ENCODE data around the gene BTC. TPM values are rescaled to one million over a fixed set of nuclear protein-coding genes. Genes with fewer than 3 reads are reported as not detected.

BTC gene
- total and polyA plus RNA-seq, 2 of the 13 experiments (the other 11 are each of a cell fraction or from before 2014, with no cell fraction given), result not detected

GRCh38 chr4:74734995-74735394, 59.3 kb downstream of the BTC start:
- FAIRE-seq, result no peak
- intact Hi-C loops (cut with micrococcal nuclease; ENCODE audit: unreplicated experiment), result no loop called here
- POLR2A ChIA-PET, result no interaction called here

More at GRCh38 chr4:74734995-74735394, 59.3 kb downstream of the BTC start:
- no peak overlapping the region for H2AFZ ChIP-seq (ENCODE audit: low read length)
- 10% methylated on average over 2 of the region's 2 CpGs for WGBS (ENCODE audit: low lambda C conversion rate)
- H3K27me3 ChIP-seq (ENCODE audit: control insufficient read depth in 1 of 2, insufficient read depth in 2 of 2, low read length in 2 of 2), result no peaks in the 10 kb centered on the region
- no peaks in the 10 kb centered on the region for H3K79me2 ChIP-seq (ENCODE audit: insufficient read depth, low read length)
- no peaks in the 10 kb centered on the region for H4K20me1 ChIP-seq (ENCODE audit: insufficient read depth, low read length)
- DNase-seq (ENCODE audit: low spot score) (no peak), ATAC-seq (no peak)
- no peaks in the 10 kb centered on the region for H3K4me1 ChIP-seq (ENCODE audit: insufficient read depth, low read length)
- TF ChIP-seq PAWR (CRISPR knock-in tag; IDR thresholded peaks at IDR 0.05; ENCODE audit: borderline replicate concordance) (no peak), AHR (CRISPR knock-in tag; IDR thresholded peaks at IDR 0.05) (no peak), ZNF138 (CRISPR knock-in tag; IDR thresholded peaks at IDR 0.05; ENCODE audit: low read depth) (no peak), YEATS4 (CRISPR knock-in tag; IDR thresholded peaks at IDR 0.05; ENCODE audit: borderline replicate concordance) (no peak), SATB2 (CRISPR knock-in tag; IDR thresholded peaks at IDR 0.05) (no peak), HCFC1 (IDR thresholded peaks at IDR 0.05; ENCODE audit: low read depth, low read length) (no peak), PTBP1 (IDR thresholded peaks at IDR 0.05; ENCODE audit: low read depth, low read length, poor library complexity, severe bottlenecking) (no peak)
- TF ChIP-seq, protein P1, sequence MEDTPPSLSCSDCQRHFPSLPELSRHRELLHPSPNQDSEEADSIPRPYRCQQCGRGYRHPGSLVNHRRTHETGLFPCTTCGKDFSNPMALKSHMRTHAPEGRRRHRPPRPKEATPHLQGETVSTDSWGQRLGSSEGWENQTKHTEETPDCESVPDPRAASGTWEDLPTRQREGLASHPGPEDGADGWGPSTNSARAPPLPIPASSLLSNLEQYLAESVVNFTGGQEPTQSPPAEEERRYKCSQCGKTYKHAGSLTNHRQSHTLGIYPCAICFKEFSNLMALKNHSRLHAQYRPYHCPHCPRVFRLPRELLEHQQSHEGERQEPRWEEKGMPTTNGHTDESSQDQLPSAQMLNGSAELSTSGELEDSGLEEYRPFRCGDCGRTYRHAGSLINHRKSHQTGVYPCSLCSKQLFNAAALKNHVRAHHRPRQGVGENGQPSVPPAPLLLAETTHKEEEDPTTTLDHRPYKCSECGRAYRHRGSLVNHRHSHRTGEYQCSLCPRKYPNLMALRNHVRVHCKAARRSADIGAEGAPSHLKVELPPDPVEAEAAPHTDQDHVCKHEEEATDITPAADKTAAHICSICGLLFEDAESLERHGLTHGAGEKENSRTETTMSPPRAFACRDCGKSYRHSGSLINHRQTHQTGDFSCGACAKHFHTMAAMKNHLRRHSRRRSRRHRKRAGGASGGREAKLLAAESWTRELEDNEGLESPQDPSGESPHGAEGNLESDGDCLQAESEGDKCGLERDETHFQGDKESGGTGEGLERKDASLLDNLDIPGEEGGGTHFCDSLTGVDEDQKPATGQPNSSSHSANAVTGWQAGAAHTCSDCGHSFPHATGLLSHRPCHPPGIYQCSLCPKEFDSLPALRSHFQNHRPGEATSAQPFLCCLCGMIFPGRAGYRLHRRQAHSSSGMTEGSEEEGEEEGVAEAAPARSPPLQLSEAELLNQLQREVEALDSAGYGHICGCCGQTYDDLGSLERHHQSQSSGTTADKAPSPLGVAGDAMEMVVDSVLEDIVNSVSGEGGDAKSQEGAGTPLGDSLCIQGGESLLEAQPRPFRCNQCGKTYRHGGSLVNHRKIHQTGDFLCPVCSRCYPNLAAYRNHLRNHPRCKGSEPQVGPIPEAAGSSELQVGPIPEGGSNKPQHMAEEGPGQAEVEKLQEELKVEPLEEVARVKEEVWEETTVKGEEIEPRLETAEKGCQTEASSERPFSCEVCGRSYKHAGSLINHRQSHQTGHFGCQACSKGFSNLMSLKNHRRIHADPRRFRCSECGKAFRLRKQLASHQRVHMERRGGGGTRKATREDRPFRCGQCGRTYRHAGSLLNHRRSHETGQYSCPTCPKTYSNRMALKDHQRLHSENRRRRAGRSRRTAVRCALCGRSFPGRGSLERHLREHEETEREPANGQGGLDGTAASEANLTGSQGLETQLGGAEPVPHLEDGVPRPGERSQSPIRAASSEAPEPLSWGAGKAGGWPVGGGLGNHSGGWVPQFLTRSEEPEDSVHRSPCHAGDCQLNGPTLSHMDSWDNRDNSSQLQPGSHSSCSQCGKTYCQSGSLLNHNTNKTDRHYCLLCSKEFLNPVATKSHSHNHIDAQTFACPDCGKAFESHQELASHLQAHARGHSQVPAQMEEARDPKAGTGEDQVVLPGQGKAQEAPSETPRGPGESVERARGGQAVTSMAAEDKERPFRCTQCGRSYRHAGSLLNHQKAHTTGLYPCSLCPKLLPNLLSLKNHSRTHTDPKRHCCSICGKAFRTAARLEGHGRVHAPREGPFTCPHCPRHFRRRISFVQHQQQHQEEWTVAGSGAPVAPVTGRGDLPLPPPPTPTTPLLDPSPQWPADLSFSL (CRISPR knock-in tag; IDR thresholded peaks at IDR 0.05), result no peak
- TF ChIP-seq, protein P2, sequence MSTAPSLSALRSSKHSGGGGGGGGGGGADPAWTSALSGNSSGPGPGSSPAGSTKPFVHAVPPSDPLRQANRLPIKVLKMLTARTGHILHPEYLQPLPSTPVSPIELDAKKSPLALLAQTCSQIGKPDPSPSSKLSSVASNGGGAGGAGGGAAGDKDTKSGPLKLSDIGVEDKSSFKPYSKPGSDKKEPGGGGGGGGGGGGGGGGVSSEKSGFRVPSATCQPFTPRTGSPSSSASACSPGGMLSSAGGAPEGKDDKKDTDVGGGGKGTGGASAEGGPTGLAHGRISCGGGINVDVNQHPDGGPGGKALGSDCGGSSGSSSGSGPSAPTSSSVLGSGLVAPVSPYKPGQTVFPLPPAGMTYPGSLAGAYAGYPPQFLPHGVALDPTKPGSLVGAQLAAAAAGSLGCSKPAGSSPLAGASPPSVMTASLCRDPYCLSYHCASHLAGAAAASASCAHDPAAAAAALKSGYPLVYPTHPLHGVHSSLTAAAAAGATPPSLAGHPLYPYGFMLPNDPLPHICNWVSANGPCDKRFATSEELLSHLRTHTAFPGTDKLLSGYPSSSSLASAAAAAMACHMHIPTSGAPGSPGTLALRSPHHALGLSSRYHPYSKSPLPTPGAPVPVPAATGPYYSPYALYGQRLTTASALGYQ (CRISPR knock-in tag; IDR thresholded peaks at IDR 0.05), result no peak
- no peaks in the 10 kb centered on the region for H3K9me3 ChIP-seq (ENCODE audit: low read length)
- no peaks in the 10 kb centered on the region for H3K36me3 ChIP-seq (replicated peaks in 1 of 2; ENCODE audit: control insufficient read depth in 1 of 2, insufficient read depth in 2 of 2, low read length in 2 of 2)
- in situ Hi-C loops (cut with HindIII; ENCODE audit: extremely low pct_ligation_motif_present, low pct_unique_long_range_greater_than_20kb), result no loop called here
- CTCF ChIA-PET (ENCODE audit: low intra/inter-chr PET ratio, low total read pairs), result no interaction called here
- no TSS peak for BruUV-seq (replicated peaks)
- no peak overlapping the region for H3K27ac ChIP-seq (ENCODE audit: extremely low read length, insufficient read depth, low read length)
- H3K4me3 ChIP-seq (replicated peaks in 1 of 3; ENCODE audit: insufficient read depth in 1 of 3, low read depth in 2 of 3, low read length in 3 of 3), result no peak overlapping the region
- no peak overlapping the region for H3K4me2 ChIP-seq (ENCODE audit: low read depth, low read length)
- no peak overlapping the region for H3K9ac ChIP-seq (ENCODE audit: insufficient read depth, low read depth, low read length)
